GM18507 (cell line): Measurements from ENCODE around the gene FANCE.
A peak's percentile ranks its signal among the peaks of the same experiment; 100 is the strongest.

Source experiments
- DNase-seq: peaks from one replicate; pipeline ENCODE4 v3.0.0; 2011; ENCODE audit warnings: low read depth; ENCODE audit not compliant: insufficient read length; ENCODE audit errors: extremely low spot score
- FAIRE-seq: peaks from 2 replicates; lab custom pipeline; 2011; peaks lifted over from hg19 to GRCh38; lab: Jason Lieb, UNC

Gene FANCE

GRCh38 chr6:35454391-35455110 lies 2.4 kb downstream of the FANCE start:
- no peak for FAIRE-seq
- no peak for DNase-seq

GRCh38 chr6:35457907-35458306 lies 5.8 kb downstream of the FANCE start:
- no peak for DNase-seq
- FAIRE-seq = no peak

DNA sequence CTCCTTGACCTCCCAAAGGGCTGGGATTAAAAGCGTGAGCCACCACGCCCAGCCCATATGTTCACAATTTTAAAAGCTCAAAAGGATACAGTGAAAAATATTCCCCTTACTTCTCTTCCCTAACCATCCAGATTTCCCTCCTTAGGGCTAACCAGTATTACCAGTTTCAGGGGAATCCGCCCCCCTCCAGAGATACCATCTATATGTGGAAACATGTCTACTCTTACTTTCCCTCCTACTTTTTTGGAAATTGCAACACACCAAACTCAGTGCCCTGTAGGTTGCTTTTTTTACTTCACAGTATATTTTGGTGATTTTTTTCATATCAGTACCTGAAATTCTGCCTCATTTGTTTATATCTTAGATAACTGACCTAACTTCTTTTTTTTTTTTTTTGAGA lies 9.1 kb downstream of the FANCE start:
- FAIRE-seq = no peak

DNA sequence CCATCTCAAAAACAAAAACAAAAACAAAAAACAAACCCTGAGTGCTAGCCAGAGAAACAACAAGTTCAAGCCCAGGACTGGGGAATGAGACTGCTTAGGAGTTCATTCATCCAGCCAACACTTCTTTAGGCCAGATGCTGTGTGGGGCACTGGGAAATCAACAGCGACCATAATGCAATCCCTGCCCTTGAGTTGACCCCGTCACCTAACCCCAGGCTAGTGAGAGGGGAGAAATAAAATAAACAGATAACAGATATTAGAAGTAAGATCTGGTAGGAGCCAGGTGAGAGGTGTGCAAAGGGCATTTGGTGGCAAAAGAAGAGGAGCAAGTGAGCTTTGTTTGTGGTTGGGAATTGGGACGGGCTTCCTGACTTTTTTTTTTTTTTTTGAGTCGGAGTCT lies 11.2 kb downstream of the FANCE start:
- DNase-seq = no peak
- FAIRE-seq = no peak

More for the DNA sequence above, 9.1 kb downstream of the FANCE start:
- DNase-seq = no peak

- no peak for DNase-seq
- FAIRE-seq = no peak
Observed at GRCh38 chr6:35465646-35466045, 13.5 kb downstream of the FANCE start.

DNA sequence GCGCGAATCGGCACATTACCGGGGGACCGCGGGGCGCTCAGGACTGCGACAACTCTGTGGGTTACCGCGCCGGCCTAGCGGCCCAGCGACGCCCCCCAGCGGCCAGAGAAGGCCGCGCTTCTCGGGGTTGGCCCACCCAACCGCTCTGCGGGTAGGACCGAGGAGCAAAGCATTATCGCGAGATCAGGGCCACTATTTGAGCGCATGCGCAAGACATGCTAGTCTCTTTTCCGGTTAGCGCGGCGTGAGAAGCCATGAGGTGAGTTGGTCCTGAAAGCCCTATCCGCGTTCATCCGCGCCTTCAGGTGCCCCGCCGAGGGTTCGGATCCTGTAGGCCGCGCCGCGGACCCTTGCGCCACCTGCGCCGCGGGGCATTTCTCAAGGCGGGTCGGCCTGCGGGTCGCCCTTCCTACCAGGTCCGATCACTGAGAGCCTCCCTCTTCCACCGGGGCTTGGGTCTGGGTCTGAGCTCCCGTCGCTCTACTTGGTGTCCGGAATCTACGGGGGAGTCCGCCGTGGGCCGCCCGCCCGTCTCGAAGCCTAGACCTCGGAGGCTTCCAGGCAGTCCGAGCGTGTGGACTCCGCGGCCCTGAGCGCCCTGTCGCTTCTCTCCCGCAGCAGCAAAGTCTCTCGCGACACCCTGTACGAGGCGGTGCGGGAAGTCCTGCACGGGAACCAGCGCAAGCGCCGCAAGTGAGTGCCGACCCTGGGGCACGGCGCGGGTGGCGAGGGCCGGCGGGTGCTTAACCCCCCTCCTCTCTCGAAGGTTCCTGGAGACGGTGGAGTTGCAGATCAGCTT lies 16.2 kb downstream of the FANCE start, which contains the start of gene RPL10A:
RPL10A (plus strand) TSS at position 221 of the 799 bp plus-strand sequence; CDS start at position 255, 34 bp downstream.
- FAIRE-seq (peak; percentile 81), DNase-seq (peak; percentile 96)

GRCh38 chr6:35468980-35469750 lies 17.0 kb downstream of the FANCE start:
- no peak for FAIRE-seq
- DNase-seq = no peak

DNA sequence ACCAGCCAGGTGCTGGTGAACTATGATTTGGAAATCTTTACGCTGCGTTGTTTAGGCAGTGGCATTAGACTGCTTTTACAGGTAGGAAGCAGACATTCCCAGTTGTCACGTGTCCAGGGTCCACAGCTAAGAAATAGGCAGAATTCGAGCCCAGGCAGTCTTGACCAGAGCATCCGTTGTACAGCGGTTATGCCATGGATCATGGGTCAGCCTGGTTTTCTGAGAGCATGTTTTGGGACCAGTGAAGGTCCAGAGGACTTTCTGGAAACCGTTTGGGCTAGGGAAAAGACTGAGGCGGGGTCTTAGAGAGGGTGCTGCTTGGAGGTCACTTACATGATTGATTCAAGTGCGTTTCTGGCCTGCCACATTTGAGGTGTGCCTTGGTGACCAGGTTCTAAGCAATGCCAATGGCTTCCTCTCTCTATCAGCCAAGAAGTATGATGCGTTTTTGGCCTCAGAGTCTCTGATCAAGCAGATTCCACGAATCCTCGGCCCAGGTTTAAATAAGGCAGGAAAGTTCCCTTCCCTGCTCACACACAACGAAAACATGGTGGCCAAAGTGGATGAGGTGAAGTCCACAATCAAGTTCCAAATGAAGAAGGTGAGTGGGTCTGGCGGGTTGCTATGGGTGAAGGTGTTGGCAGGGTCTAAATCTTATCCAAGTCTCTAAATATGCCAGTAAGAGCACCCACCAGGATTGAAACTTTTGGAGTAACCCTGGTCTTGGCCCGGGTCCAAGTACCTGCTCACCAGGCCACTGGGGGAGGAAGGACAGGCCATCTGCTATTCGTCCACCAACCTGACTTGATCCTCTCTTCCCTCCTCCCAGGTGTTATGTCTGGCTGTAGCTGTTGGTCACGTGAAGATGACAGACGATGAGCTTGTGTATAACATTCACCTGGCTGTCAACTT lies 17.9 kb downstream of the FANCE start:
- no peak for FAIRE-seq

GRCh38 chr6:35470663-35471120 lies 18.6 kb downstream of the FANCE start:
- no peak for FAIRE-seq
- DNase-seq = no peak

More for the DNA sequence above, 17.9 kb downstream of the FANCE start:
- DNase-seq = no peak

- DNase-seq = no peak
- FAIRE-seq = no peak
Observed at GRCh38 chr6:35471836-35472345, 19.8 kb downstream of the FANCE start.

DNA sequence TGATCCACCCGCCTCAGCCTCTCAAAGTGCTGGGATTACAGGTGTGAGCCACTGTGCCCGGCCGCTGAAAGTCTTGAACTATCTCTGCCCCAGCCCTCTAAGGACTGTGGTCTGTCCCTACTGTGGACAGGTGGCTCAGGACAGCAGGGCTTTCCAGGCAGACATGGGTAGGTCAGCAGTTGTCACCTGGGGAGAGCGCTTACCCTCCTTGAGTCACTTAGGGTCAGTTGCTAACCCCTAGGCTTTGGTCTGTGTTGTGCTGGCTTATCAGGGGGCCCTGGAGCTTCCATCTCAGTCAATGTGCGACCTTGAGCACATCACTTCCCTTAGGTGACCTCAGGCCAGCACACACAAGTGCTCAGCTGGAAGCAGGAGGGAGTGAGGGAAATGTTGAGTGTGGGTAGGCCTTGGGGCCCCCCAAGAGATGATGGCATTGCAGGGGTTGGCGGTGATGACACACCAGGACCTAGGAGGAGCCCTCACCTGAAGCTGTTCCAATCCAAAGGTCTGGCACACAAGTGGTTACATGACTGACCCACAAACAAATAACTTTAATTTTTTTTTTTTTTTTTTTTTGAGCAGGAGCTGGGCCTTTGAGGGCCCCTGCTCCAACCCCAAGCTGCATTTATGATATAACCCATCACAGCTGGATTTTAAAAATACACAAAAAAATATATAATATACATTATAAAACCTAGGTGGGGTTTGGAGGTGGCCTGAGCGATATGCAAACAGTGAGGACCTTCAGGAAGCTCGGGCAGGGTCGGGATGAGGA lies 21.1 kb downstream of the FANCE start:
- DNase-seq = no peak
- FAIRE-seq = no peak

DNA sequence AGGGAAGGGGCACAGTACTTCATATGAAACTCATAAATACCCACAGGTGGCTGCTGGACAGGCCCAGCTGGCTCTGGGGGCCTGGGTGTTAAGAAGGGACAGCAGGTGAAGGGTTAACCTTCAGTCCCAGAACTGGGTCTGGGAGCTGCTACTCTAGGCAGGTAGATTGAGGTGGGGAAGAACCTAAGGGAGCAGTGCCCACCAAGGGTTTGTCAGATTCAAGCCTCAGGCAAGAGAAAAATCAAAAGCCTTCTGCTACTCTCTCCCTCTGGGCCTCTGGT lies 21.7 kb downstream of the FANCE start:
- FAIRE-seq (no peak), DNase-seq (no peak)

DNA sequence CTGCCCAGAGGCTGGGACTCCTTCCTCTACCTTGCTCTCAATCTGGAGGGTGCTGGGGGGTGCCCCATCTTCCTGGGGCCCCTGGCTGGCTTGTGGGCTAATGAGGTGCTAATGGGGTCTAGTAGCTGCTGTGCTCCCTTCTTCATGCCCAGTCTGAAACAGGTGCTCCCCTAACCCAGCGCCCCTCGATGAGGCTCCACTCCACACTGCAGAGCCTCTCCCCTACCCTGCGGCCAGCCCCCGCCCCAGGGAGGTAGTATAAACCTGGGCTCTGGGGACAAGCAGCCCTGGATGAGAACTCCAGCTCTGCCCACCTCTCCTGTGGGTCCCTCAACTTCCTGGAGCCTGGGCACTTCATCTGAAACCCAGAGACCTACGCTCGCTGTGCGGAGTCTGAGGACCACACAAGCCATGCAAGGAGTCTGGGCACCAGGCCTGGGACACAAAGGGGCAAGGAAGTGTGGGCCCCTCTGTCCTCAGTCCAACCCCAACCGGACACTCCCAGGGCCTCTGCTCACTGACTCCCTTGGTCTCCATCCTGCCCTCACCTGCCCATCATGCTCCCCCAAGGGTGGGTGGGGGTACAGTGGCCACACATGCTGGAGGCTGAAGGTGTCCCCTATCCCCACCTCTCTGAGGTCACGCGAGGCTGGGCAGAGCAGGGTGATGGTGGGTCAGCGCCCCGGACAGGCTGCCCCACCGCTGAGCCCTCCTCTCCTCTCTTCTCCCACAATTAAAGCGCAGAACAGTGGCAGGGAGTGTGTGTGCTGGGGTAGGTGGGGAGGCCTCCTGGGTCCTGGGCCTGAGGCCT lies 22.2 kb downstream of the FANCE start:
- no peak for DNase-seq
- FAIRE-seq = no peak

DNA sequence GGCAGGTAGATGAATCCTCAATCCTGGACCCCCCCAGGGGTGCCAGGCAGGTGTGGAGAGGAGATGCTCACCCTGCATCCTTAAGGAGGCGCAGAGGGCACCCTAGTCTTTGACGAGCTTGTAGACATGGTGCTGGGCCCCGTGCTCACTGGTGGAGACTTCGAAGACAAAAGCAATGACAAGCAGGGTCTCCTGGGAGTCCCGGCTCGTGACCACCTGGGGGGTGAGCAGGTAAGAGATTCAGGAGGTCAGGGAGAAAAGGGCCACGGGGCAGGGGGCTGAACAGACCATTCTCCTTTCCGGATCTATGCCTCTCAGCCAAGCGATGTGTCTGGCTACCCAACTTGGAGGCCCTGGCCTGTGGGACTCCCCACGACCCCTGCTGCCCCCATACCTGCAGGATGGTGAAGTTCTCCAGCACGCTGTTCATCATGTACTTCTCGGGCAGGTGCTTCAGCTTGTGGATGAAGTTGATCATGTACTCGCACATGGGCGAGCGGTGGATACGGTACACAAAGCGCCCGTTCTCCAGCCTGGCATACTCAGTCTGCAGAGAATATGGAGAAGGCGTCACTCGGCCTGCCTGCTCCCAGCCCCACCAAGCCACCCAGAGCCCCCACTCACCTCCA lies 22.9 kb downstream of the FANCE start:
- DNase-seq = no peak
- FAIRE-seq = no peak

DNA sequence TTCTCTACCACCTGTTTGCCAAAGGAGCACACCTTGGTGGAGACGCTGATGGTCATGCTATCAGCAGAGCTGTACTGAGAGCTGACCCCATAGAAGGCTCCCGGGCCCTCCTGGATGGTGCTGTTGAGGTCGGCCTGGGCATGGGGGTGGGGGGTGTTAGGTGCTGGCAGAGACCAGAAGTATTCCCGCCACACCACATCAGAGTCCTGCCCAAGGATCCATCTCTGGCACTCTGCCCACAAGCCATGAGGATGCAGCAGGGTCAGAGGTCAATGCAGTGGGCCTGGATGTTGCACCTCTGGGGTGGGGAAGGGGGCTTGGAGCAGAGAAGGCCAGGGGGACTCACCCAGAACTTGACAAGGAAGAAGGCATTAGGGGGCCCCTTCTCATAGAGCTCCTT lies 23.4 kb downstream of the FANCE start:
- DNase-seq = no peak
- no peak for FAIRE-seq

GRCh38 chr6:35476004-35476403 lies 23.9 kb downstream of the FANCE start:
- no peak for DNase-seq
- no peak for FAIRE-seq

DNA sequence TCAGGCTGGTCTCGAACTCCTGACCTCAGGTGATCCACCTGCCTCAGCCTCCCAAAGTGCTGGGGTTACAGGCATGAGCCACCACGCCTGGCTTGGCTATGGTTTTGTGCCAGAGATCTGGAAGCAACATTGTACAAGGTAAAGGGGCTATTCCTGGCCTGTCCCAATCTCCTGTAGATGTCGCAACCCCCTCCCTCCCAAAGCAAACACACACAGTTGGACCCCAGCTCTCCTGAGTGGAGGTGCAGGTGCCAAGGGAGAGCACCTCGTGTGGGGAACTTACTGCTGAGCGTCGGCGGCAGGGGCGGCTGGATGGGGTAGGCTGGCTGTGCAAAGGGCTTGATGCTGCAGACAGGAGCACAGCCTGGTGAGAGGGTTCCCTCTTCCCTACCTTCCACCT lies 24.9 kb downstream of the FANCE start:
- FAIRE-seq (no peak), DNase-seq (no peak)
